Cardiac fibroblast (primary cell): ENCODE measurements around the gene CRTC3.

Experiments
- DNase-seq, 2 donors: peaks; one replicate each; pipeline versions ENCODE4 v3.0.0 to v3.0.0-alpha.2; 2010; ENCODE audit warnings: low read depth in 2 of 2
- H3K4me3 ChIP-seq, 2 donors: replicated peaks in 1 of 2; 1 replicate in 1 of 2; 2 replicates in 1 of 2; pipeline ENCODE4 v1.5.1; 2011; ENCODE audit warnings: low read depth in 2 of 2, low read length in 2 of 2, mild to moderate bottlenecking in 2 of 2, moderate library complexity in 1 of 2
- CTCF ChIP-seq: IDR thresholded peaks from one replicate; pipeline ENCODE4 v1.5.1; 2011; ENCODE audit warnings: low read depth, mild to moderate bottlenecking, low read length, inconsistent platforms

The CRTC3 gene

GRCh38 chr15:90529371-90530249 is at the start of gene CRTC3:
Gene CRTC3 (plus strand): TSS chr15:90529923. CDS start chr15:90530072, 149 bp downstream.
- peak; percentile 51 to 54 for DNase-seq
- peak; percentile 2 for TF ChIP-seq CTCF
- peak within 1 kb of the TSS; percentile 69 to 82 for H3K4me3 ChIP-seq

- no peak for DNase-seq
- H3K4me3 ChIP-seq: no peak overlapping the region
- TF ChIP-seq CTCF: no peak
Measured at GRCh38 chr15:90481023-90481422, 48.7 kb upstream of the CRTC3 start.

GRCh38 chr15:90482124-90483011 is 47.4 kb upstream of the CRTC3 start:
- TF ChIP-seq CTCF: peak; percentile 75
- peak; percentile 69 to 82 for DNase-seq
- H3K4me3 ChIP-seq: no peak overlapping the region

- TF ChIP-seq CTCF: no peak
- no peak for DNase-seq
Measured at GRCh38 chr15:90483012-90483307, 46.8 kb upstream of the CRTC3 start.

GRCh38 chr15:90483637-90484036 is 46.1 kb upstream of the CRTC3 start:
- H3K4me3 ChIP-seq: no peak overlapping the region
- DNase-seq: no peak
- TF ChIP-seq CTCF: no peak

More at GRCh38 chr15:90483012-90483307, 46.8 kb upstream of the CRTC3 start:
- no peak overlapping the region for H3K4me3 ChIP-seq

- no peak for TF ChIP-seq CTCF
- no peak overlapping the region for H3K4me3 ChIP-seq
- no peak for DNase-seq
Measured at GRCh38 chr15:90487186-90487585, 42.5 kb upstream of the CRTC3 start.
